IPS DF 4.7 (cell line): Measurements from ENCODE around the gene DLL4.

Source experiments
- DNase-seq: peaks from one replicate; pipeline ENCODE4 v3.0.0-alpha.2; 2013; ENCODE audit warnings: low spot score; ENCODE audit errors: extremely low read depth

The DLL4 gene

DNA sequence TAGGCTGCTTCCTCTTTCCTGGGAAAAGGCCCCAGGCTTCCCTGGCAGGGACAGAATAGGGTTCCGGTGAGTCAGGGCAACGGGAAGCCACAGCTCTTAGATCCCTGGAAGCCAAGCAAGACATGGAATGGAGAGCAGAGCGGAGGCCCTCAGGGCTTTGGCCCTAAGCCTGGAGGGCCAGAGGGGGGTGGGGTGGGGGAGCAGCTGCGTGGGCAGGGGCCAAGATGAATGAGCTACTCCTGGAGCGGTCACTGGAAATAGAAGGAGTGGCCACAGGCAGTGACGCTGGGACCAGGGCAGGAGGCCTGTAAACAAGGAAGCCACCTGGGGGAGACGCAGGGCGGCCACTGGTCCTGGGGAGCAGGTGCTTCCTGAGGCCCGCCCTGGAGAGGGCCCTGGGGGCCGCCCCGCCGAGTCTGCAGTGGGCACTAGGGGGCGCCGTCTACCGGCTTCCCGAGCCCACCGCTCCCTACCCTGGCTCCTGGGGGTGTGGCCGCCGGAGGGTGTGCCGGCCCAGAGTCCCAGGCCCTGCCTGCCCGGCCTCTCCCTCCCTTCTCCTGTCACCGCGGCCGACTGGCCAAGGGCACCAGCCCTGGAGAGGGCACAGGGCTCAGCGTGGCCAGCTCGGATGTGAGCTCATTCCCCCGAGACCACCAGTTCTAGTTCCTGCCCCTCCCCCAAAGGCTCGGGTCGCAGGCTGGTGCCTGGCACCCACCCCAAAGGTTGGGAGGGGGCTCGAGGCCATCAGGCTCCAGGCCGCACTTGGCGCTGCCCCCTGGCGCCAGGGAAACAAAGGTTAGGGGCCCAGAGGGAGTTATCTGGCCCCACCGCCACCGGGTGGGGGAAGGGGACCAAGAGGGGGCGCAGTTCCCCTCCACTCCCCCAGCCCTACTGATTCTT is 22.8 kb upstream of the DLL4 start:
- no peak for DNase-seq

DNA sequence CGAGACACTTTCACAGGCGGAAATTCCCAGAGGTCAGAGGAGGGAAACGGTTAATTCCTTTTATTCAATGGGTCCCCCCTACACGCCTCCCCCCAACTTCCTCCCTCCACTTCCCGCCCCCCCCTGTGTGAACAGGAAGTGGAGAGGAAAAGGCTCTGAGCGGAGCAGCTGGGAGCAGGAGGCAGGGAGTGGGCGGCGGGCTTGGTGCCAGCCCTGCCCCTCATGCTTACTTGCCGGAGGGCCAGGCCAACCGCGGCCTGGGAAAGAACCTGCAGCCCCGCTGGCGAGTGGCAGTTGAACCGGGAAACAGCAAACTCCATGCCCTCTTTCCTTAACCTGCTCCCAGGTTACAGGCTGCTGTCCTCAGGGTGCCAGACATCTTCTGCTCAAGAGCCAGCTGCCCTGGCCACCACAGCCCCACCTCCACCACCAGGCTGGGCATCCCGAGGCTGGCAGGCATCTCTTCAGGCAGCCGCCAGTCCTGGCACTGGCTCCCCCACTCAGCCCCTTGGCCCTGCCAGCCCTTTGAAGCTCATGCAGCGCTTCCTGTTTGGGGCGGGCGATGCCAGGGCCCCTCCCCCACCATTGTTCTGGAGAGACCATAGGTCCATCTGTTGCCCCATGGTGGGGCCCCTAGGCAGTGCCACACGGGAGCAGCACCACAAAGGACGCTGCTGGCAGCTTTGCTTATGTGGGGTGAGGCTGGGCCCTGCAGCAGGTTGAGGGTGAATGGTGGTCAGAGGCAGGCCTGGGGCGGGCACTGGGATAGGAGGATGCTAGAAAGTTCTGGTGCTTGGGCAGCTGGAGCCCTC is 21.9 kb upstream of the DLL4 start:
- DNase-seq = no peak

GRCh38 chr15:40908095-40908494 is 21.0 kb upstream of the DLL4 start:
- DNase-seq = no peak

DNA sequence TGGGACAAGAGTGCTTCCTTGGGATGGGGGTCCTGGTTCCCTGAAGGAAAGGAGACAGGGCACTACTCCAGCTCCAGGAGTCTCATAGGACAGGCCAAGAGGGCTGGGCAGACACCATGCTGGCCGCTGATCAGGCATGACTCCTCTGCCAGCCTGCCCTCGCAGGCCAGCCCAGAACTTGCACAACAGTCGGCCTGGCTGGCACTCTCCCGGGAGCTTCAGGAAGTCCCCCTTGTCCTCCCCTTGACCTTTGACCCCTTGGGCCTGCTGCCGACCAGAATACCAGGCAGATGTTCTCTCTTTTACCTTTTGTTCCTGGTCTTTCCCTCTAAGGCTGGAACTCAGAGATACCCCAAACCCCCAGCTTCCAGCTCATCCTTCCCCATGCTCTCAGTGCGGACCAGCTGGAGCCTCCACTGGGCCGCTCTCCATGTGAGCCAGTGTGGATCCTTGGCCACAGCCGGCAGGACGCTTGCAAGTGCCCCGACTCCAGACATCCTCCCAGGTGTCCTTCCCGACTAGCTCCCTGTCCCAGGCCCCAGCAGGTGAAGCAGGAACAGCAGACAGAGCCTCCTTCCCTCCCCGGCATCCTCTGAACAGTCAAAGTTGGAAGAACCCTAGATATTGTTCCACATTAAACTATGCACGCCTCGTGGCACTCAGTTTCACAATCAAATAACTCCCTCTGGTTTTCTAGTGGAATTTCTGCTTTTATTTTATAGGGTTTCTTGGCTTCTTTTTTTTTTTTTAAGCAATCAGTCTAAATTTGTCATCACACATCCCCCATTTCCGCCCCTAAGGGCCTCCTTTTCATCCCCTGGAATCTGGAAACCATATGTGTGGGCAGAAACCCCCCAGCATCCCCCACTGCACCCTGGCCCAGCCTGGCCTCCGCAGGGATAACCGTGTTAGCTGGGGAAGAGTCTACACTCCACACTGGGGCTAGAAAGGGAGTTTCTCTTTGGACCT is 19.2 kb upstream of the DLL4 start:
- no peak for DNase-seq

DNA sequence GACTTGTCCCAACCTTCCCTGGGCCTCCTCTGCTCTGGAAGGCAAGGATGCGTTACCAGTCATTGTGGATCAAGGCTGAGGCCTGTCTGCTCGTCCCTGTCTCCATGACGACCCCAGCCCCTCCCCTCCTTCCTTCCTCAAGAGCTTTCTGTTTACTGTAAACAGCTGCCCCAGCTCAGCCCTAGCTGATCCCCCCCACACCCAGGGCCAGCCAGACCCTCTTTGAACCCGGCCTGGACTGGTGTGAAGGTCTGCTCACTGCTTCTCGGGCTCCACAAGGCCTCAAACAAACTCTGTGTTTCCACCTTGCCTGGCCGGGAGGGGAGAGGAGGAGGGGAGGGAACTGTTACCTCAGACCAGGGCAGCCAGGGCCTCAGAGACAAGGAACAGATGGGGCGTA is 18.0 kb upstream of the DLL4 start:
- DNase-seq = no peak

DNA sequence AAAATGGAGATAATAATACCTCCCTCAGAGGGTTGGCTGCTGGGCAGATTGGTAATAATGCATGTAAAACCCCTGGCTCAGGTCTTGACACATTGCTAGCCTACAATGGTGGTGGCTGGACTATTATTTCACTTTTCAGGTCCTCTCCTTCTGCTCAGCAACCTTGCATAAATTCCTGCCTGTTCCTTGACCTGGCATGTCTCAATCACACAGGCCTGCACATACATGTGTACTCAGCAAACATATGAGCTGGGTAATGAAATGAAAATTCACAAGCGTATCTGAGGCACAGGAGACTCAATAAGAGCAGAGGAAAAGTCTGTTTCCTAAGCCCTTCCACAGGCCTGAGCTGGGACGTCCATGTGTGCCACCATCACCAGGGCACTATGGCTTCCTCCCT is 17.4 kb upstream of the DLL4 start:
- DNase-seq = no peak

- DNase-seq = no peak
Observed at GRCh38 chr15:40912478-40912877, 16.7 kb upstream of the DLL4 start.

- no peak for DNase-seq
Observed at GRCh38 chr15:40914013-40914412, 15.1 kb upstream of the DLL4 start.

GRCh38 chr15:40914486-40914885 is 14.7 kb upstream of the DLL4 start:
- DNase-seq = no peak

DNA sequence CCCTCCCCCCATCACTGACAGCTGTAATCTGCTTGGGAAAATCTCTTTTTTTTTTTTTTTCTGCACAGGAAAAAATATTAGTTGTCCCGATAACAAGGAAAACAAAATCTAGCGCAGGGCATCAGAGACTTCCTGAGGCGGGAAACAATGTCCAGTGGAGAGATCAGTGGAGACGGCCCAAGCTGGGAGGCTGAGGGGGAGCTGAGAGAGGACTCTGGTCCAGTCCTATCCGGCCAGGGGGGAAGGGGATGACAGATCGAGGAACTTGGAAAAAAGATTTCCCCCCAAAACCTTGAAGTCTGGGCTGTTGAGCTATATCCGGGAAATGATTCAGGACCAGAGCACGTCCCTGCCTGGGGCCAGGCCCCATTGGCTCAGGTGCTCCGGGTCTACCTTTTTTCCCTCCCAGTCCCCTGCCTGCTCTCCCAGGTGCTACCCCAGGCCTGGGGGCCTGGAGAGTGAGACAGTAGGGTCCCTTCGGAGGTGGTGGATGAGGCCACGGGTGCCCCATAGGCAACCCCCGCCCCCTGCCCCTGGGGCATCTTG is 14.0 kb upstream of the DLL4 start:
- no peak for DNase-seq

DNA sequence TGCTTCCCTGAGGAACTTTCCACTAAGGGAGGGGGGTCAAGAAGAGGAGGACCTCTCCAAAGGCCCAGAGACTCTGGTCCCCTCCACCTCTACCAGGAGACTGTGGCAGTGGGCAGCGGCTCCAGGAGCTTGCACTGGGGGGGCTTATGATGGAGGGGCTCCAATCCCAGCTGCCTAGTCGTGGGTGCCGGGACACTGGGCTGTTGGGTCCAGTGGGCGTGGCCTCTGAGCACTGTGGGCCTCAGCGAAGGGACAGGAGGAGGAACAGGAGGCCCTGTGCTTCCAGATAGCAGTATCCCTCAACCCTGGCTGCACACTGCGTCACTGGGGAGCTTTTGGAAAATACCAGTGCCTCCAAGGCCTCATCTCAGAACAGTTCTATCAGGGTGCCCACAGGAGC is 13.5 kb upstream of the DLL4 start:
- no peak for DNase-seq

GRCh38 chr15:40917585-40917984 is 11.6 kb upstream of the DLL4 start:
- no peak for DNase-seq

GRCh38 chr15:40918146-40918798 is 10.9 kb upstream of the DLL4 start:
- DNase-seq = no peak

DNA sequence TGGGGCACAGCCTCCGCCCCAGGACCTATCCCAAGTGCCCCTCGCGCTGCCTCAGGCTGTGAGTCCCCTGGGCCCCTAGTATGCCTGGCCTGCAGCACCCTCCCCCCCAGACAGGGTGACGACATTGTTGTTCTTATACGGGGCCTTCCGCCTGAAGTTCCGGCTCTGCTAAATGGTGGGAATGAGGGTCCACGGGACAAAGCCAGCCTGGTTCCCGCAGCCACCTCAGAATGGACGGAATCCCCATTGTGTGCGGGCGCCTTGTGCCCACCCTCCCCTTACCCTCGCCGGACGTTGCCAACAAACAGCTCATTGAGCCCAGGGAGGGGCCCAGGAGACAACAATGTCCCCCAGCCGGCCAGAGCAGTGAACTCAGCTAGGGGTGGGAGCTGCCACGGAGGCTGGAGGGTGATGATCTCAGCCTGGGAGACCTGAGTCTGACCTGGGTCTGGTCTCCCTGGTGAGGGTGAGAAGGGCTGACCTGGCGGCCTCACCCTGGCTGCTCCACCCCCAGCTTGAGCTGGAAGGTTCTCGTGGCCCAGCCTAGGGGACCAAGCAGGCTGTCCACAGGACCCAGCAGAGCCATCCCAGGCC is 10.2 kb upstream of the DLL4 start:
- DNase-seq = no peak

- no peak for DNase-seq
Observed at GRCh38 chr15:40921949-40922607, 7.1 kb upstream of the DLL4 start.

DNA sequence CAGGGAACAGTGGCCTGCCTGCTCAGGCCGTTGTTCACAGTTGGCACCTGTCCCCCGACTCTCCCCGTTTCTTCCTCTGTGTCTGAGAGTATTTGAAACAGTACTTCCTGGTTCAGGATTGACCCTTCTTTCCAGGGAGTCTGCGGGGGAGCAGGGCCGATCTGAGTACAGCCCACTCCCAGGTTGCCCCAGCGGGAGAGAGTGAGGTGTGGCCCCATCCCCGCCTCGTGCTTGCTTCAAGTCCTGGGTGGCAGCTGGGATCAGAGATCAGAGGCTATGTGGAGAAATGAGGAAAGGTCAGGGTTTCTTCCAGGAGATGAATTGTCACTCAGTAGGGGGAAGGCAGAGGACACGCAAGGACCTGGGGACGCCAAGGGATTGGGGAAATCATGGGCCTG is 6.5 kb upstream of the DLL4 start:
- DNase-seq = no peak

GRCh38 chr15:40923551-40923950 is 5.6 kb upstream of the DLL4 start:
- no peak for DNase-seq

GRCh38 chr15:40925495-40925862 is 3.7 kb upstream of the DLL4 start:
- no peak for DNase-seq

GRCh38 chr15:40925863-40926658 is 3.1 kb upstream of the DLL4 start:
- no peak for DNase-seq
